ENCODE data around the gene GPR35. TPM values are rescaled to one million over a fixed set of nuclear protein-coding genes. Genes with fewer than 3 reads are reported as not detected.

The GPR35 gene
- polyA plus RNA-seq, 4 donors: 1.1 to 3.0 (median 1.4) TPM

DNA sequence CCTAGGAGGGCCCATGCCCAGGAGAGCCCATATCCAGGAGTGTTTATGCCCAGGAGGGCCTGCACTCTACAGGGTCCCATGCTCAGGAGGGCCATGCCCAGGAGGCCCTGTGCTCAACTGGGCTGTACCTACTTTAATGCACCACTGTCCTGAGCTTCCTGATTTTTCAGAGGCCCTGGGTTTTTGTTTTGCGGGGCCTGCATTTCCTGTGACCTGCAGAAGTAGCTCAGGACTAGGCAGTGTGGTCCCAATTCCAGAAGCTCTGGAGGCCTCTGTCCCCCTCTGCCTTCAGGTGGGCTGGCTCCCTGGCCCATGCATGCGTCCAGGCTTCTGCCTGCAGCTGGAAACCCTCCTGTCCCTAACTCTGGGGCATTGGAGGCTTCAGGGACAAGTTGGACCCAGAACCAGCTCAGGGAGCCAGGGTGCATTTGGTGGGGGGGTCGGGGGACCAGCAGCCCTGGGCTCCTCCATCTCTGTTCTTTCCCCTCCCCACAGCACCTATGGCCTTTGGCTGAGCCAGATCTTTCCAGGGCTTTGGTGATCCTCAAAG lies 10.8 kb downstream of the GPR35 start:
- no peak for DNase-seq (ENCODE audit: low read depth in 4 of 4, low spot score in 3 of 4)

DNA sequence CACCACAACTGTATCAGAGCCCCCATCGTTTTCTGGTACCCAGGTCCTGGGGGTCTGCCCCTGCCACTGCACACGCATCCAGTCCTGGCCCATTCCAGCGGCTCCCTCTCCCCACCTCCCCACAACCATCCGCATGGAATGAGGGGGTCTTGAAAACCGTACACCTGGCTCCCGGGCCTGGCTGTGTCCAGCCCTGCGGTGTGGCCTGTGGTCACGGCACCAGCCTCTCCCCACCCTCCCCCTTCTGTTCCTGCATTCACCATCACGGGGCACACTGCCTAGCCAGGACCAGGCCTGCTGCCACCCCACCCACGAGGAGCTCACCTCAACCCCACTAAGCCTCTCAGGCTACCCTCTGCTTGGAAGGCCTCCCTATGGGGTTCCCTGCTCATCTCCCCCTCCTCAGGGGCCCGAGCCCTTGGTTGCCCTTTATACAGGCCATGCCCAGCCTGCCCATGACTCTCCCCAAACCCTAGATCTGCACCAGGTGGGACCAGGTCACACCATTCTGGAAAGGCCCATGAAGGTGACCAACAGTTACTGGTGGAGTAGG lies 11.4 kb downstream of the GPR35 start:
- no peak for DNase-seq (ENCODE audit: low read depth in 4 of 4, low spot score in 3 of 4)

GRCh38 chr2:240637116-240637900 lies 12.0 kb downstream of the GPR35 start:
- no peak for DNase-seq (ENCODE audit: low read depth in 4 of 4, low spot score in 3 of 4)

- no peak for DNase-seq (ENCODE audit: low read depth in 4 of 4, low spot score in 3 of 4)
Observed at GRCh38 chr2:240637901-240638345, 12.6 kb downstream of the GPR35 start.

- DNase-seq (ENCODE audit: low read depth in 4 of 4, low spot score in 3 of 4): no peak
Observed at GRCh38 chr2:240638512-240639160, 13.4 kb downstream of the GPR35 start.

DNA sequence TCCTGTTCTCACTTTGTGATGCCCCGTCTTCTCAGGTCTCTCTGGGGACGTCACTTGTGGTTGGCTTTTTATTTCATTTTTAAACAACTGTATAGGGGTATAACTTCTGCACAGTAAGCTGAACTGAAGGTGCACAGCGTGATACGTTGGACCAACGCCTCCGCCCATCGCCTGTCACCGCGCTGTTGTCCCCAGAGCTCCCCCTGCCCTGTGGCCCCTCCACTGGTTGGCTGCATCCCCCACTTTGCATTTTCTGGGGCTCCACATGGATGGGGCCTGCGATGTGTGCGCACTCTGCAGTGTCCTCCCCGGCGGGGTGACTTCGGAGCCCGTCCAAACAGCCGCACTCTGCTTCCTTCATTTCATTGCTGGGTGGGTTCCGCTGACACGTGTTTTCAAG lies 14.3 kb downstream of the GPR35 start:
- DNase-seq (ENCODE audit: low read depth in 4 of 4, low spot score in 3 of 4): no peak

DNA sequence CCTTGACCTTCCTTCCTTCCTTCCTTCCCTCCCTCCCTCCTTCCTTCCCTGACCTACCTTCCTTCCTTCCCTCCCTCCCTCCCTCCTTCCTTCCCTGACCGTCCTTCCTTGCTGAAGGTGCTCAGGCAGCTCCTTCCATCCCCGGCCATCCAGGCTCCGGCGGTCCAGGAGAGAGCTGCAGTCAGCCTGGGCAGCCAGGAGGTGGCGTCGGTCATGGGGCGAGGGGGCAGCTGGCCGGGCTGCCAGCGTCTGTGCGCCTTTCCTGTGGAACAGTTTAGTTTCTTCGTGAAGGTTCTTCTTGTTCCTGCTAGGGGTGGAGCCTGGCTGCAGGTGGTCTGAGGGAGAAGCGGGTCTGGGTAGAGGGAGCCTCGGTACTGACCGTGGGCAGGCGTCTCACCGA lies 15.7 kb downstream of the GPR35 start:
- DNase-seq (ENCODE audit: low read depth in 4 of 4, low spot score in 3 of 4): no peak

- DNase-seq (ENCODE audit: low read depth in 4 of 4, low spot score in 3 of 4): no peak
Observed at GRCh38 chr2:240642061-240642805, 17.0 kb downstream of the GPR35 start.

GRCh38 chr2:240642806-240643092 lies 17.5 kb downstream of the GPR35 start:
- DNase-seq (ENCODE audit: low read depth in 4 of 4, low spot score in 3 of 4): no peak

DNA sequence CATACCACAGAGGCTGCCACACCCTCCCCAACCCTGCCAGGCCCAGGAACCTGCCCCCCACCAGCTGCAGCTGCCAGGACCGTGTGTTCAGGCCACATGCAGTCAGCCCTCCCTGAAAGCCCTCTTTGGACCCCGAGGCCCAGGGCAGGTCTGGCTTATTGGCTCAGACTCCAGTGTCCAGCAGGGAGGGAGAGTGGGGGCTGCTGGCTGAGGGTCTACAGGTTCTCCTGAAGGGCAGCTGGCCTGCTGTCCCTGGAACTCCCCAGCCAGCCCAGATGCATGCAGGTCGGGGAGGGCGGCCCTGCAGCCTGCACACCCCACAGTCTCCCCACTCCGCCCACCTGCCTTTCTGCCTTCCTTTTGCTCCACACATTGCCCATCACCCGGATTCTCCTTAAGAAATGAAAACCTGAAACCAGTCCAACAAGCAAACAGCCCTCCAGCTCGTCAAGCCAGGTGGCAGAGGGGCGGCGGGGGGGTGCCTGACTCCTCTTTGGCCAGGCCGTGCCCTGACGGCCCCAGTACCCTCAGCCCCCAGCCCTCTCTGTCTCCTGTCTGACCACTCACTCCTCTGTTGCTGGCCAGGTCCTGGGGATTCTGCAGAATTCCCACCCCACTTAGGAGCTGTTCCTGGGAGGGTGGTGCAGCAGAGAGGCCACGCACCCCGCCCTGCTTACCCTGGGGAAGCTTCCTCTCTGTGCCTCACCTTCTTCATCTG lies 18.0 kb downstream of the GPR35 start:
- DNase-seq (ENCODE audit: low read depth in 4 of 4, low spot score in 3 of 4): no peak

GRCh38 chr2:240643811-240644150 lies 18.5 kb downstream of the GPR35 start:
- DNase-seq (ENCODE audit: low read depth in 4 of 4, low spot score in 3 of 4): no peak

- no peak for DNase-seq (ENCODE audit: low read depth in 4 of 4, low spot score in 3 of 4)
Observed at GRCh38 chr2:240644171-240644651, 18.9 kb downstream of the GPR35 start.

GRCh38 chr2:240644859-240645301 lies 19.6 kb downstream of the GPR35 start:
- DNase-seq (ENCODE audit: low read depth in 4 of 4, low spot score in 3 of 4): no peak

DNA sequence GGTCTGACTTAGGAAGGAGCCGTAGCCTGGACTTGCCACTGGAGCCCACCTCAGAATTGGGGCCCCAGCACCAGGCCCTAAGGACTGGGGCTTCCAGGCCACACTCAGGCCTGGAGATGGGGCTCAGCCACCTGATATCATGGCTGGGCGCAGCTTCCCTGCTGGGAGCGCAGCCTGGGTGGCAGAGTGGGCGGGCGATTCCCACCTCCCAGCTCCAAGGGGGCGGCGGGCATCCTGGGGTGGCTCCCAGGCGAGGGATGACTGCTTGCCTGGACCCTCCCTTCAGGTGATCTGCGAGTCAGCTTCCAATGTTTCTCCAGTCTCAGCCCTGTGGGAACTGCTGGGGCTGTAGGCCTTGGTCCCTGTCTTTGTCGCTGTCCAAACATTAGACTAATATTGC lies 20.1 kb downstream of the GPR35 start:
- DNase-seq (ENCODE audit: low read depth in 4 of 4, low spot score in 3 of 4): no peak

DNA sequence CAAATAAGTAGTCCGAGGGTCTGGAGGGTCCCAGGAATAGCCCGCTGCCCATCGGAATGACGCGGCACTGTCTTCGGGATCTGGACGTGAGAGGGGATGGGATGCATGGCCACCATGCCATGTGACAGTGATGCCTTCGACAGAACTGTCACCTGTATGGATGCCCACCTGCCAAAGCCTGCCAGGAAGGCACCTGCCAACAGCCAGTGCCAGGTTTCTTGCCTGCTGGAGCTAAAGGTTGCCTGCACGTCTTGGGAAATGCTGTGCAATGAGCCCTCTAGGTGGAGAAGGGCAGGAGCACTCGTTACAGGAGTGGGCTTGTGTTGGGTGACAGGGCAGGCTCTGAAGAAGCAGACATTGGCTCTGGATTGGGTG lies 20.5 kb downstream of the GPR35 start:
- no peak for DNase-seq (ENCODE audit: low read depth in 4 of 4, low spot score in 3 of 4)

DNA sequence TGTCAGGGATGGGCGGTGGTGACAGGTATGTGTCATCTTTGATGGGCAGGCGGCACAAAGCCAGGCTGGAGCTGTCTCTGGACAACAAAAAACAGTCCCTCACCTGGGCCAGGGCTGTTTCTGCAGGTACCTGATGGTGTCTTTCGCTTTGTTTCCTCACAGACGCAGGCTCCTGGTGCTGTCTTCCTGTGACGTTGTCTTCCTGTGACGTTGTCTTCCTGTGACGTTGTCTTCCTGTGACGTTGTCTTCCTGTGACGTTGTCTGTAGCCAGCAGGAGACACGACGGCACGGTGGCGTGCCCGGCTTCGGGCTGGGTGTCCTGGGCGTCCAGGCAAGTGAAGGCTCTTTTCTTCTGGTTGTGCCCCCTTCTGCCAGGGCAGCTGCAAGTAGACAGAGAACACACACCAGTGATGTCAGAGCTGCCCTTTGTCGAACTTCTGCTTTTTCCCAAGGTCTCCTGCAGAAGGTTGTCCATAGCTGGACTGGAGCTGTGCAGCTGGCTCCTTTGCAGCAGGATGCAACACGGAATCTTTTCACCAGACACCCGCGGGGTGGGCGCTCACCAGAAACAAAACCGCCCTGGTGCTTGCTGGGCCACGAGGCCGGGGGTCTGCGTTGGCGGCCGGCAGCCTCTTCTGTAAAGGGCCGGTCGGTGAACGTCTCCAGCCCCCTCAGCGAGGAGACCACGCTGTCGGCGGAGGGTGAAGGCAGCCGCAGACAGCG lies 21.1 kb downstream of the GPR35 start:
- DNase-seq (ENCODE audit: low read depth in 4 of 4, low spot score in 3 of 4): no peak

GRCh38 chr2:240646900-240647502 lies 21.7 kb downstream of the GPR35 start:
- no peak for DNase-seq (ENCODE audit: low read depth in 4 of 4, low spot score in 3 of 4)

DNA sequence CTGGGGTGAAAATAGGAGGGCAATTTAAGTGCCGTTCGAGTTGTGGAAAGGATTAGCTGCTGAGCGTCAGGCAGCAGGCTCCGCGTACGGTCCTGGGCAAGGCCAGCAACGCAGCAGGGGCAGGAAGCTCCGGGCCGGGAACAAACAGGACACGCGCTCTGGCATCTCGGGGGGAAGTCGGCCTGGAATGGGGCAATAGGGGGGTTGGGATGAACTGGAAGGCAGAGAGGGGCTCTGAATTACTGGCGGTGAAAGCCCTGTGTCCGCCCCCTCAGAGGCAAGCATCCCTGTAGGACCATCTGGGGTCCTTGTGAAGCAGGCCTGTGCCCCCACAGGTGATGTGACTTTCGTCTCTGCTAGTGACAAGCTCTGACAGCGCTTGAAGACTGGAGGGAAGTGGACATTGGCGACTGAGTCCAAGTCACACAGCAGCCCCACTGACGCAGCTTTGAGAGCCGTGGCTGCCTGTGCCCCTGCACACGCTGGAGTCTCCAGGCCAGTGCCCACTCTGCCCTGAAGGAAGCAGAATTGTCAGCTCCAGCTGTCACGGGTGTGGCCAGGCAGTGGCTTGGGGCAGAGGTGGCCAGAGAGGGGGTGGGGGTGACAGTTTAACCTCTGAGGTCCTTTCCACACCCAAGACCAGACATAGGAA lies 22.3 kb downstream of the GPR35 start:
- DNase-seq (ENCODE audit: low read depth in 4 of 4, low spot score in 3 of 4): no peak

- no peak for DNase-seq (ENCODE audit: low read depth in 4 of 4, low spot score in 3 of 4)
Observed at GRCh38 chr2:240648155-240648649, 22.9 kb downstream of the GPR35 start.

Measured in left renal pelvis (tissue), 4 donors.